HFFc6 (cell line): ENCODE data around the gene DNAH11. TPM values are rescaled to one million over a fixed set of nuclear protein-coding genes. Genes with fewer than 3 reads are reported as not detected.

Experiments
- DNase-seq: peaks from one replicate; pipeline ENCODE4 v3.0.0-alpha.2; 2018
- H3K27ac Mint-ChIP-seq: 2 replicates; pipeline ENCODE4 v1.8.0; 2020; ENCODE audit warnings: mild to moderate bottlenecking, mixed read lengths
- H3K27me3 Mint-ChIP-seq: 2 replicates; pipeline ENCODE4 v1.8.0; 2021; ENCODE audit warnings: mild to moderate bottlenecking, moderate library complexity, mixed read lengths; ENCODE audit not compliant: insufficient read depth
- H3K36me3 Mint-ChIP-seq: 2 replicates; pipeline ENCODE4 v1.8.0; 2021; ENCODE audit warnings: low read depth, mixed read lengths
- H3K4me1 Mint-ChIP-seq: 2 replicates; pipeline ENCODE4 v1.8.0; 2020; ENCODE audit warnings: low read depth, mixed read lengths
- H3K4me3 Mint-ChIP-seq: 2 replicates; pipeline ENCODE4 v1.8.0; 2020; ENCODE audit warnings: mild to moderate bottlenecking, moderate library complexity, mixed read lengths
- H3K9me3 Mint-ChIP-seq: 2 replicates; pipeline ENCODE4 v1.8.0; 2020; ENCODE audit warnings: mild to moderate bottlenecking, mixed read lengths
- total RNA-seq, 6 experiments: library from RNA; stranded (reverse); fragmentation: NEBNext Ultra II Directional; extraction: Animal tissue kit (Norgen Biotek cat#: 25700); gene quantifications; 2 replicates in 1 of 6; 3 replicates in 5 of 6; pipeline ENCODE4 v1.2.3, GENCODE V29; 2021
- TF ChIP-seq, protein P1 (sequence below): fragments of 200-600 bp; sonication (generic); IDR thresholded peaks from 2 replicates; pipeline ENCODE4 v1.5.0; 2021; ENCODE audit warnings: antibody characterized with exemption, mild to moderate bottlenecking

The DNAH11 gene
- total RNA-seq, 6 experiments from 2014 or later: 1.2 to 2.4 (median 2.1) TPM

DNA sequence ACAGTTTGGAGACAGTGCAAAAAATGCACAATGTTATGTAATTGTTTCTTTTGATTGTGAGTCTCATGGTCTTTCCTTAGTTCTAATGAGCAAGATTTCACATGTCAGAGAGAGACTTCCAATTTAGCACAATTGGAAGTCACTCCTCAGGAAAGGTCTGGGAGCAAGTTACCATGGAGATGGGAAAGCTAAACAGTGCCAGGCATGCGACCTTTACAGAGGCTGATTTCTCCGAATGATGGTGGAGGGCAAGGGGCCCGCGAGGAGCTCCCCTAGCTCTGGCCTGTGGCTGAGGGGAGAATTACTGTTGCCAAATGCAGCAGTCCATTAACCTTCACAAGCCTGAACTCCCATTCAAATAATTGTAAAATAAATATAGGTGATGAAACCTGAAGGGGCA is 343.6 kb downstream of the DNAH11 start:
- no peak overlapping the region for H3K27ac Mint-ChIP-seq

GRCh38 chr7:21887353-21887752 is 344.5 kb downstream of the DNAH11 start:
- Mint-ChIP-seq H3K4me1 (peaks cover 27% of the 10 kb centered on the region), H3K4me3 (no peak overlapping the region), H3K36me3 (no peaks in the 10 kb centered on the region), H3K9me3 (no peaks in the 10 kb centered on the region), H3K27ac (no peak overlapping the region), H3K27me3 (no peaks in the 10 kb centered on the region)
- TF ChIP-seq, protein P1, sequence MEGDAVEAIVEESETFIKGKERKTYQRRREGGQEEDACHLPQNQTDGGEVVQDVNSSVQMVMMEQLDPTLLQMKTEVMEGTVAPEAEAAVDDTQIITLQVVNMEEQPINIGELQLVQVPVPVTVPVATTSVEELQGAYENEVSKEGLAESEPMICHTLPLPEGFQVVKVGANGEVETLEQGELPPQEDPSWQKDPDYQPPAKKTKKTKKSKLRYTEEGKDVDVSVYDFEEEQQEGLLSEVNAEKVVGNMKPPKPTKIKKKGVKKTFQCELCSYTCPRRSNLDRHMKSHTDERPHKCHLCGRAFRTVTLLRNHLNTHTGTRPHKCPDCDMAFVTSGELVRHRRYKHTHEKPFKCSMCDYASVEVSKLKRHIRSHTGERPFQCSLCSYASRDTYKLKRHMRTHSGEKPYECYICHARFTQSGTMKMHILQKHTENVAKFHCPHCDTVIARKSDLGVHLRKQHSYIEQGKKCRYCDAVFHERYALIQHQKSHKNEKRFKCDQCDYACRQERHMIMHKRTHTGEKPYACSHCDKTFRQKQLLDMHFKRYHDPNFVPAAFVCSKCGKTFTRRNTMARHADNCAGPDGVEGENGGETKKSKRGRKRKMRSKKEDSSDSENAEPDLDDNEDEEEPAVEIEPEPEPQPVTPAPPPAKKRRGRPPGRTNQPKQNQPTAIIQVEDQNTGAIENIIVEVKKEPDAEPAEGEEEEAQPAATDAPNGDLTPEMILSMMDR: no peak
- DNase-seq: no peak

More for the DNA sequence above, 343.6 kb downstream of the DNAH11 start:
- DNase-seq: no peak
- Mint-ChIP-seq H3K9me3 (no peaks in the 10 kb centered on the region), H3K36me3 (no peaks in the 10 kb centered on the region), H3K4me1 (peaks cover 27% of the 10 kb centered on the region), H3K4me3 (no peak overlapping the region), H3K27me3 (no peaks in the 10 kb centered on the region)
- TF ChIP-seq, protein P1: no peak

DNA sequence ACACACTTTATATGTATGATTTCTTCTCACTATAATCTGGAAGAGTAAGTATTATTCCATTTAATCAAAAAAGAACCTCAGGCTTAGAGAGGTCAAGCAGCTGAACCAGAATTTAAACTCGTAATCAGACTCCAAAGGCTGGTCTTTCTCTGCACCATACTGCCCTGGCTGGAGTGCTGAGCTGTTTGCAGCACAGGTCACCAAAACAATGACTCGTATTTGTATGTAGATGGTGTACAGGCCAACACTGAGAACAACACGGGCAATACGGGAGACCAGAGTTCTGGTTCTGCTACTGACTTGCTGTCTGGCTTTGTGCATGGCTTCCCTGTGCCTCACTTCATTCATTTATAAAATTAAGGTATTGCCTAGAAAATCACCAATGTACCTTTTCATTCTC is 344.9 kb downstream of the DNAH11 start:
- H3K36me3 Mint-ChIP-seq: no peaks in the 10 kb centered on the region
- H3K4me3 Mint-ChIP-seq: no peak overlapping the region
- H3K27me3 Mint-ChIP-seq: no peaks in the 10 kb centered on the region
- TF ChIP-seq, protein P1: no peak
- H3K27ac Mint-ChIP-seq: no peak overlapping the region
- H3K4me1 Mint-ChIP-seq: peaks cover 27% of the 10 kb centered on the region
- H3K9me3 Mint-ChIP-seq: no peaks in the 10 kb centered on the region
- no peak for DNase-seq

- no peak overlapping the region for H3K27ac Mint-ChIP-seq
- H3K4me3 Mint-ChIP-seq: no peak overlapping the region
- DNase-seq: no peak
- TF ChIP-seq, protein P1: no peak
- H3K4me1 Mint-ChIP-seq: peaks cover 11% of the 10 kb centered on the region
- H3K27me3 Mint-ChIP-seq: peaks cover 2% of the 10 kb centered on the region; the same call in 1 of the 2 replicates
- H3K9me3 Mint-ChIP-seq: no peaks in the 10 kb centered on the region
- H3K36me3 Mint-ChIP-seq: 0 out of 2 replicates have a peak, but pooled peaks cover 4% of the 10 kb centered on the region
These were observed 348.5 kb downstream of the DNAH11 start for GRCh38 chr7:21891291-21891690.

DNA sequence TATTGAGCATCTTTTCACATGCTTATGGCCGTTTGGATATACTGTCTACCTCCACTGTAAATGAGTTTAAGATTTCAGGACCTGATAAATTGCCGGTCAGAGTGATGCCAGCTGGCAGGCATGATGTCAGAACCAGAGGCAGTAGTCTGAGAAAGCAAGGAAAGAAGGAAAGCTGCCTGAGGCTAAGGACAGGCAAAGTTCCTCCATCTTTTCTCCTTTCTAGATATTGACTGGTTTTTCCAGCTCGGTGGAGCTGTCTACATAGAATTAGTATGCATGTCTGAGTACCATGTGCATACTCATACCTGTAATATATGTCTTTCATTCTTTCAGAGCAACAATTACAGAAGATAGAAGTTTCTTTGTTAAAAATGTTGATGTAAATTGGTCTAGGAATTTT is 350.6 kb downstream of the DNAH11 start:
- Mint-ChIP-seq H3K27ac (no peak overlapping the region), H3K4me3 (no peak overlapping the region), H3K36me3 (peaks cover 12% of the 10 kb centered on the region), H3K4me1 (peaks cover 18% of the 10 kb centered on the region), H3K27me3 (peaks cover 2% of the 10 kb centered on the region; the same call in 1 of the 2 replicates), H3K9me3 (no peaks in the 10 kb centered on the region)
- DNase-seq: no peak
- TF ChIP-seq, protein P1: no peak
